Left ventricle myocardium superior (tissue), 1 donor: ENCODE data around the gene NAE1. TPM values are rescaled to one million over a fixed set of nuclear protein-coding genes. Genes with fewer than 3 reads are reported as not detected.
A peak's percentile ranks its signal among the peaks of the same experiment; 100 is the strongest.
"Not testable (repeated sequence)": the region's sequence is repeated elsewhere in the genome, so short reads cannot be mapped to it uniquely, and the experiment has no call there.

Experiments
- ATAC-seq: fragments of 200-7000 bp; cut with Tn5 transposase; one replicate; pipeline ENCODE4 v1.9.1; 2020; ENCODE audit warnings: mild to moderate bottlenecking, moderate library complexity
- DNase-seq: peaks from one replicate; pipeline ENCODE4 v3.0.0-alpha.2; 2020
- intact Hi-C: fragments of 100-400 bp; cut with micrococcal nuclease; formaldehyde crosslinking; loops from one replicate; pipeline ENCODE4 v1.11.0; 2022
- long read RNA-seq: library from polyadenylated mRNA; unstranded; transcript quantifications from one replicate; pipeline ENCODE4 v2.0.0, GENCODE V29; 2021
- total RNA-seq: library from RNA; stranded (reverse); fragmentation: NEBNext Ultra II Directional; extraction: Animal tissue kit (Norgen Biotek cat#: 25700); gene quantifications from one replicate; pipeline ENCODE4 v1.2.1, GENCODE V29; 2021
- donor health status: DM: no; HTN: yes; CAD: no; lungs with severe emphysema.

Gene NAE1
- total RNA-seq: 35.7 TPM
- long read RNA-seq, transcript NAE1-201 (20 exons, 1,837 nt): major isoform, 51 of 72 reads
- long read RNA-seq, transcript NAE1-203 (21 exons, 1,909 nt): minor isoform, 6 of 72 reads
- long read RNA-seq, partial matches to known transcripts: 6 of 72 reads
- long read RNA-seq, other reads (novel, unspliced or antisense): 9 of 72 reads

- ATAC-seq (peak; percentile 99), DNase-seq (peak; percentile 95)
- intact Hi-C loops: no loop called here
Measured at GRCh38 chr16:66830422-66831404, at the start of gene NAE1. TSS of gene NAE1 (minus strand) at chr16:66830976. CDS start at chr16:66830899, 77 bp downstream.

GRCh38 chr16:66878067-66878466 lies 47.3 kb upstream of the NAE1 start:
- intact Hi-C loops: no loop called here
- no peak for DNase-seq
- ATAC-seq: no peak

GRCh38 chr16:66874079-66874775 lies 43.5 kb upstream of the NAE1 start:
- intact Hi-C loops: no loop called here
- ATAC-seq: no peak
- DNase-seq: no peak

- ATAC-seq: no peak
- intact Hi-C loops: no loop called here
- DNase-seq: no peak
Measured at GRCh38 chr16:66873685-66874055, 42.9 kb upstream of the NAE1 start.

GRCh38 chr16:66872943-66873684 lies 42.3 kb upstream of the NAE1 start:
- intact Hi-C loops: no loop called here
- DNase-seq (peak; percentile 96), ATAC-seq (peak; percentile 96)

GRCh38 chr16:66872559-66872942 lies 41.8 kb upstream of the NAE1 start:
- no peak for ATAC-seq
- intact Hi-C loops: no loop called here
- no peak for DNase-seq

GRCh38 chr16:66871840-66872239 lies 41.1 kb upstream of the NAE1 start:
- DNase-seq: no peak
- intact Hi-C loops: no loop called here
- ATAC-seq: no peak

GRCh38 chr16:66871363-66871762 lies 40.6 kb upstream of the NAE1 start:
- DNase-seq, intact Hi-C loops, ATAC-seq: not testable (repeated sequence)

GRCh38 chr16:66869424-66869823 lies 38.6 kb upstream of the NAE1 start:
- no peak for ATAC-seq
- DNase-seq: no peak
- intact Hi-C loops: no loop called here

GRCh38 chr16:66863707-66864106 lies 32.9 kb upstream of the NAE1 start:
- DNase-seq (no peak), ATAC-seq (no peak)
- intact Hi-C loops: no loop called here

- intact Hi-C loops: no loop called here
- no peak for DNase-seq
- ATAC-seq: no peak
Measured at GRCh38 chr16:66862023-66862520, 31.3 kb upstream of the NAE1 start.

- DNase-seq (no peak), ATAC-seq (peak; percentile 16)
- intact Hi-C loops: no loop called here
Measured at GRCh38 chr16:66859397-66860068, 28.8 kb upstream of the NAE1 start.

- ATAC-seq (peak; percentile 98), DNase-seq (peak; percentile 85)
- intact Hi-C loops: no loop called here
Measured at GRCh38 chr16:66858740-66859396, 28.1 kb upstream of the NAE1 start.

- ATAC-seq (no peak), DNase-seq (no peak)
- intact Hi-C loops: no loop called here
Measured at GRCh38 chr16:66857437-66857836, 26.7 kb upstream of the NAE1 start.

- DNase-seq: no peak
- no peak for ATAC-seq
- intact Hi-C loops: no loop called here
Measured at GRCh38 chr16:66856801-66857200, 26.0 kb upstream of the NAE1 start.

GRCh38 chr16:66856184-66856730 lies 25.5 kb upstream of the NAE1 start:
- ATAC-seq (no peak), DNase-seq (no peak)
- intact Hi-C loops: no loop called here

GRCh38 chr16:66853261-66854139 lies 22.7 kb upstream of the NAE1 start:
- no peak for DNase-seq
- intact Hi-C loops: no loop called here
- no peak for ATAC-seq
